Astrocyte (in vitro differentiated cells and primary cell): Measurements from ENCODE around the gene NXPH3.

Experiments used
- CTCF ChIP-seq: IDR thresholded peaks from 2 replicates; pipeline ENCODE4 v1.5.1; 2011; ENCODE audit warnings: low read depth, mild to moderate bottlenecking, inconsistent platforms, low read length, moderate library complexity; ENCODE audit not compliant: insufficient read depth
- EZH2 ChIP-seq: IDR thresholded peaks from 2 replicates; pipeline ENCODE4 v1.6.1; 2012; ENCODE audit warnings: mild to moderate bottlenecking, low read length, inconsistent platforms; ENCODE audit not compliant: insufficient read depth

- no peak for TF ChIP-seq EZH2
- no peak for TF ChIP-seq CTCF
These were observed 13.3 kb downstream of the NXPH3 start for GRCh38 chr17:49588726-49589576.
